HG03060 (cell line): ENCODE data around the gene PAXX.
"Not testable (repeated sequence)": the region's sequence is repeated elsewhere in the genome, so short reads cannot be mapped to it uniquely, and the experiment has no call there.

Experiments used
- ATAC-seq: cut with Tn5 transposase; IDR thresholded peaks from one replicate; pipeline ENCODE4 v1.9.1; 2021; ENCODE audit warnings: low read depth, moderate number of reproducible peaks; ENCODE audit not compliant: unreplicated experiment

The PAXX gene

GRCh38 chr9:136997830-136998234 is 5.6 kb downstream of the PAXX start:
- no peak for ATAC-seq

GRCh38 chr9:137000177-137000930 is 8.1 kb downstream of the PAXX start:
- ATAC-seq: peak; percentile 68

- ATAC-seq: no peak
Observed at GRCh38 chr9:137001857-137002645, 9.8 kb downstream of the PAXX start.

- no peak for ATAC-seq
Observed at GRCh38 chr9:137002646-137003041, 10.4 kb downstream of the PAXX start.

- not testable (repeated sequence) for ATAC-seq
Observed at GRCh38 chr9:137004285-137004684, 12.1 kb downstream of the PAXX start.

- no peak for ATAC-seq
Observed at GRCh38 chr9:137006116-137007003, 14.1 kb downstream of the PAXX start.

- no peak for ATAC-seq
Observed at GRCh38 chr9:137007108-137007815, 15.0 kb downstream of the PAXX start.

- ATAC-seq: no peak
Observed at GRCh38 chr9:137007816-137008270, 15.6 kb downstream of the PAXX start.

GRCh38 chr9:137008312-137008711 is 16.1 kb downstream of the PAXX start:
- no peak for ATAC-seq

GRCh38 chr9:137009217-137009616 is 17.0 kb downstream of the PAXX start:
- no peak for ATAC-seq

- no peak for ATAC-seq
Observed at GRCh38 chr9:137009938-137010732, 17.9 kb downstream of the PAXX start.

- no peak for ATAC-seq
Observed at GRCh38 chr9:137011156-137011555, 18.9 kb downstream of the PAXX start.

GRCh38 chr9:137011907-137012675 is 19.9 kb downstream of the PAXX start:
- ATAC-seq: no peak

GRCh38 chr9:137012694-137013570 is 20.7 kb downstream of the PAXX start:
- ATAC-seq: no peak

GRCh38 chr9:137013571-137013940 is 21.3 kb downstream of the PAXX start:
- no peak for ATAC-seq

- ATAC-seq: no peak
Observed at GRCh38 chr9:137014166-137014565, 21.9 kb downstream of the PAXX start.

GRCh38 chr9:137014776-137015539 is 22.7 kb downstream of the PAXX start:
- ATAC-seq: no peak
